ENCODE results near the gene CPT1B.
A peak's percentile ranks its signal among the peaks of the same experiment; 100 is the strongest.

GRCh38 chr22:50528682-50529415 is 49.4 kb downstream of the CPT1B start:
- TF ChIP-seq CTCF (IDR thresholded peaks at IDR 0.05) (no peak), POLR2A (IDR thresholded peaks at IDR 0.05) (no peak), EP300 (IDR thresholded peaks at IDR 0.05; ENCODE audit: low read depth) (no peak), POLR2AphosphoS5 (IDR thresholded peaks at IDR 0.05) (peak in 1 of 3 donors; percentile 7)
